SJSA1 (cell line): ENCODE measurements around the gene EFHD2. TPM values are rescaled to one million over a fixed set of nuclear protein-coding genes. Genes with fewer than 3 reads are reported as not detected.
"Not testable (repeated sequence)": the region's sequence is repeated elsewhere in the genome, so short reads cannot be mapped to it uniquely, and the experiment has no call there.

ENCODE experiments used
- DNase-seq, 2 experiments: peaks; one replicate each; pipeline ENCODE4 v3.0.0-alpha.2; 2015 to 2020; ENCODE audit warnings: low spot score in 2 of 2, low read depth in 1 of 2
- H3K27ac ChIP-seq: fragments of 250-450 bp; sonication (Bioruptor Pico); 2 replicates; pipeline ENCODE4 v1.5.1; 2020; ENCODE audit warnings: mild to moderate bottlenecking, moderate library complexity
- H3K27me3 ChIP-seq: fragments of 250-450 bp; sonication (Bioruptor Pico); replicated peaks from 2 replicates; pipeline ENCODE4 v1.5.1; 2020; ENCODE audit warnings: mild to moderate bottlenecking, moderate library complexity
- H3K36me3 ChIP-seq: fragments of 250-450 bp; sonication (Bioruptor Pico); 2 replicates; pipeline ENCODE4 v1.5.1; 2020; ENCODE audit warnings: mild to moderate bottlenecking
- H3K4me1 ChIP-seq: fragments of 250-450 bp; sonication (Bioruptor Pico); replicated peaks from 2 replicates; pipeline ENCODE4 v1.6.1; 2021; ENCODE audit warnings: mild to moderate bottlenecking
- H3K4me3 ChIP-seq: fragments of 250-450 bp; sonication (Bioruptor Pico); 2 replicates; pipeline ENCODE4 v1.5.1; 2020; ENCODE audit warnings: mild to moderate bottlenecking
- H3K9me3 ChIP-seq: fragments of 250-450 bp; sonication (Bioruptor Pico); replicated peaks from 2 replicates; pipeline ENCODE4 v1.5.1; 2020; ENCODE audit warnings: mild to moderate bottlenecking
- total RNA-seq: library from RNA; depleted of rRNA; stranded (reverse); fragments of >200 nt; shearing (Covaris generic); gene quantifications from 2 replicates; pipeline ENCODE4 v1.2.3, GENCODE V29; 2014

Gene EFHD2
- total RNA-seq, 1 experiment from 2014 or later: 169 TPM

DNA sequence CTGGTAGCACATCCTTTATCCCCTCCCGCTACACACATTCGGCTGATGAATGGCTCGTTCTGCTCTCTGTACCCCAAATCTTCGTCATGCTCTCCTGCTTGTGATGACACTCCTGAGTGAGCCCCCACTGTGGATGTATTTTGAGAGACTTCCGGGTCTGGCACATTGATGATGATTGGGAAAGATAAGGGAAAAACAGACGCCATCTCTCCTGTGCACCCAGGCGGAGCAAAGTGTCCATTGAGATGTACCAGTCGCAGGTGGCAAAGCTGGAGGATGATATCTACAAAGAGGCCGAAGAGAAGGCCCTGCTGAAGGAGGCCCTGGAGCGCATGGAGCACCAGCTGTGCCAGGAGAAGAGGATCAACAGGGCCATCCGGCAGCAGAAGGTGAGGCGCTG, 27.9 kb upstream of the EFHD2 start:
- Histone ChIP-seq H3K27me3 (no peaks in the 10 kb centered on the region), H3K9me3 (no peaks in the 10 kb centered on the region), H3K27ac (no peak overlapping the region), H3K4me1 (0 out of 2 replicates have a peak, but pooled peaks cover 5% of the 10 kb centered on the region), H3K36me3 (no peaks in the 10 kb centered on the region; the same call in 1 of the 2 replicates), H3K4me3 (no peak overlapping the region)
- no peak for DNase-seq

DNA sequence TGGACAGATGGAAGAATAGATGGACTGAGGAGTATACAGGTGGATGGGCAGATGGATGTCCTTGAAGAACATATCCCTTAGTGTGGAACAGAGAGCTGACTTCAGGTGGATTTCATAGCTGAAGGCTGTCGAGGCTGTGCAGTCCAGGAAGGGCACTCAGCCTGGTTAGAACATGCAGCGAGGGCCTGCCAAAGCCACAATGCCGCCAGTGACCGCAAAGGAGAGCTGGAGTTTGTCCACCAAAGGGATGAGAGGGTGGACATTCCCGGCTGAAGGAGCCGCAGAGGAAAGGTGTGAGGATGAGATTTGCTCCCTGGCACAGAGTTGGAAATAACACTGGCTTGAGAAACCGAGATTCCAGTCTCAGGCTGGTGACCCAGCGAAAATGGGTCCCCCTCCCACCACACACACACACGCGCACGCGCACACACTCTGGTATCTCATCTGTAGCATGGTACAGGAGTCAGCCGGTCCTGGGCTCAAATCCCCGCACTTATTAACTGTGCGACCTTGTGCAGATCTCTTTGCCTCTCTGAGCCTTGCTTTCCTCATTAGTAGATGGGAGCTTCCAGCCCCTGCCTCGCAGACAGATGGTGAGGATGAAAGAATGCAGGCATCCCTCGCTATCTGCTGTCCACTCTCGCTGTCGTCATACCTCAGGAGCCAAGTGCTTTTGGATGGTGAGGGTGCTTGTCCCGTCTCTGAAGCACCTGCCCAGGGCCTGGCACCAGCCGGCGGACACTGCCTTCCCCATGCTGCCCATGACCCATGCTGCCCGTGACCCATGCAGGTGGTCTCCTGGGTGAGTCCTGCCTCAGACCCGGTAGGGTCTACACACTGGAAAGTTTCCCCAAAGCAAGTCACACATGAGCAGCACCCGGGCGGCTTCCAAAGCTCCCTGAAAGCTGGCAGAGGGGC, 26.8 kb upstream of the EFHD2 start:
- no peaks in the 10 kb centered on the region for H3K27me3 ChIP-seq
- 0 out of 2 replicates have a peak, but pooled peaks cover 5% of the 10 kb centered on the region for H3K4me1 ChIP-seq
- H3K27ac ChIP-seq: no peak overlapping the region
- no peak for DNase-seq
- no peaks in the 10 kb centered on the region; the same call in 1 of the 2 replicates for H3K36me3 ChIP-seq
- H3K4me3 ChIP-seq: no peak overlapping the region
- no peaks in the 10 kb centered on the region for H3K9me3 ChIP-seq

DNA sequence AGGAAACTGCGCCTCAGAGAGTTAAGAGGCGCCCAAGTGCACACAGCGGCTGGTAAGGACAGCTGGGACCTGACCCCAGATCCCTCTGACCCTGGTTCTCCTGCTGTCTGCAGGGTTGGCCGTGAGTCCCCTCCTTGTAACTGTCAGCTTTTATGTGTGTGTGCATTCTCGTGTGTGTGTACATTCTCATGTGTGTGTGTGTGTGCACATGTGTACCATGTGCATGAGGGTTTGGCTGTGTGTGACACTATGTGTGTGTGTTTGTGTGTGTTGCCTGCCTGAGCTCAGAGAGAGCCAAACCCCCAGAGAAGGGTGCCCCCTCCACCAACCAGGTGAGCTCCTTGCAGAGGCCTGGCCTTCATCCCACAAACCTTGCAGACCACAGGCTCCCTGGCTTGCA, 25.9 kb upstream of the EFHD2 start:
- no peaks in the 10 kb centered on the region for H3K9me3 ChIP-seq
- no peak overlapping the region for H3K4me3 ChIP-seq
- no peaks in the 10 kb centered on the region; the same call in 1 of the 2 replicates for H3K36me3 ChIP-seq
- DNase-seq: no peak
- H3K27ac ChIP-seq: no peak overlapping the region
- 0 out of 2 replicates have a peak, but pooled peaks cover 5% of the 10 kb centered on the region for H3K4me1 ChIP-seq
- no peaks in the 10 kb centered on the region for H3K27me3 ChIP-seq

DNA sequence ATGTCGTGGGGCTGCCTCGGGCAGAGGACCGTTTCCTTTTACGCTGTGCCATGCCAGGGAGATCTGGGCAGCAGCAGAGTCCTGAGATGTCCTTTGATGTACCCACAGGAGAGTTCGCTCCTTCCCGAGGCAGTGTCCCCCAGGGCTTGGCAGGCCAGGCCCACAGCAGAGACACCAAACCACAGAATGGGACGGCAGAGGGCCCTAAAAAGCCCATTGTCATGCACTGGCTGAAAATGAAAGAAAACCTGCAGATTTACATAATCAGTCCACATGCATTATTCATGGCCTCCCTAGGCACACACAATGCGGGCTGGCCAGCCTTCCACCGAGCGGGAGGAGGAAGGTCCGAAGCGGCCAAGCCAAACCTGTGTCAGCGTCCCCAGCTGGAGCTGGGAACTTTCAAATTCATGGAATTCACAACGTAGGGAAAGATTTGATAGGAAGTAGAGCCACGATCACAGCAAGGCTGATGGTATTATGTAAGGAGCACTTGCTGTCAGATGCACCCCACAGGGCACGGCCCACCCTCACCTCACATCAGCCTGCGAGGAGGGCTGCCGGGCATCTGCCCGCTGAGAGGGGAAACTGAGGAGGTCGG, 25.3 kb upstream of the EFHD2 start:
- no peak for DNase-seq
- Histone ChIP-seq H3K4me1 (0 out of 2 replicates have a peak, but pooled peaks cover 5% of the 10 kb centered on the region), H3K4me3 (no peak overlapping the region), H3K27ac (no peak overlapping the region), H3K9me3 (no peaks in the 10 kb centered on the region), H3K27me3 (no peaks in the 10 kb centered on the region), H3K36me3 (no peaks in the 10 kb centered on the region; the same call in 1 of the 2 replicates)

DNA sequence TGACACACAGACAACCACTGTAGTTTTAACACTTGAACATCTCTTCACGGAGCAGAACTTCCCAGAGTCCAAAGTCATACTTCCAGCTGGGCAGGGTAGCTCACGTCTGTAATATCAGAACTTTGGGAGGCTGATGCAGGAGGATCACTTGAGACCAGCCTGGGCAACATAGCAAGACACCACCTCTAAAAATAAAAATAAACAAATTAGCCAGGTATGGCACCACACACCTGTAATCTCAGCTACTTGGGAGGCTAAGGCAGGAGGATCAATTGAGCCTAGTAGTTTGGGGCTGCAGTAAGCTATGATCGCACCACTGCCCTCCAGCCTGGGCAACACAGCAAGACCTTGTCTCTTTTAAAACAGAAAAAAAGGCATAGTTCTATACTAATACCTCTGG, 24.3 kb upstream of the EFHD2 start:
- no peak for DNase-seq
- Histone ChIP-seq H3K9me3 (no peaks in the 10 kb centered on the region), H3K4me3 (no peak overlapping the region), H3K4me1 (0 out of 2 replicates have a peak, but pooled peaks cover 5% of the 10 kb centered on the region), H3K27me3 (no peaks in the 10 kb centered on the region), H3K27ac (no peak overlapping the region), H3K36me3 (no peaks in the 10 kb centered on the region; the same call in 1 of the 2 replicates)

DNA sequence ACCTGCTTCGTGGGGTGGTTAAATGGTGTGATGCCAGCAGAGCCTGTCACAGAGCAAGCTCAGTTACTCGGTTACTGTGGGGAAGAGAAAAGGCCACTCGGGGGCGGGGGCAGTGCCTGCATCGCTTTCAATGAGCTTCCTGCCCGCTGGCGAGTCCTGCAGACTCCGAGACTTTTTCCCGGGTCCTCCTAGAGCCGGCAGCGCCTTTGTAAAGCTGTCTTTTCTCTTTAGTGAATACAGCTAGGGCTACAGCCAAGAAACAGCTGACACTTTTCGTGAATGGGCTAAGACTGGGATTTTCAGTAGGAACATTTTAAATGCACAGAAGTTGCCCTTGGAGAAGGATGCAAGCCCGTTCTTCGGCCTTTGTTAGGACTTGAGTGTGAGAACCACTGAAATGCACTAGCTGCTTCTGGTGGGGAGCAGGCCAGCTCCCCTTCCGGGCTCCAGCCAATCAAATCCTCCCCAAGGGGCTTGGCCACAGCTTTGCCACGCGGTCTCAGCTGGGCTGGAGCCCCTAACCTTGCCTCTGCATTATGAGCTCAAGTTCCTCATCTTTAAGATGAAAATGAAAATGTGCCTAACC, 23.4 kb upstream of the EFHD2 start:
- no peak overlapping the region for H3K4me3 ChIP-seq
- no peak for DNase-seq

DNA sequence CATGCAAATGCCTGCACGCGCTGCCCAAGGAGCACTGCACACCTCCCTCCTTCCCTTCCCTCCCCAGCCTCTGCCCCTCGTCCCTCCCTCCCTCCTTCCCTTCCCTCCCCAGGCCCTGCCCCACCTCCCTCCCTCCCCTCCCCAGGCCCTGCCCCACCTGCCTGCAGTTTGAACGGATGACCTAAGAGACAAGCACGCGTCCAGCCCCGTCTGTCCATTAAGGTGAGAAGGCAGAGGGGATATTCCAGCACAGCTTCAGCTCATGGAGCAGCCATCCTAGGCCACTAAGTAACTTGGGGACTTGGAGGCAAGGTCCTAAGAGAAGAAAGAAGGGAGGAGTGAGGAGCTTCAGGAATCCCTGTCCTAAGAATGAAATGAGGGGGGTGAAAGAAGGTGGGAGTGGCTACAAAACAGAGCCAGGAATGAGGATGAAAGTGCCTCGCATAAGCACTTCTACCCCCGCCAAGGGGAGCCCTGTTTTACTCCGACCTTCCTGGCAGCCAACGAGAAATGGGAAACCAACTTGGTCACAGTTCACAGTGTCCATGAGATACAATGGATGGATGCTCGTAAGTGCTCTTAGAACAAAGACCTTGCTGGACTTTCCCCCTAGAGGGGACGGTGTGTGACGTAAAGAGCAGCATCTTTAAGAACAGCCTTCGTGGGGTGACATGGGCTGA, 21.3 kb upstream of the EFHD2 start:
- no peaks in the 10 kb centered on the region for H3K27me3 ChIP-seq
- H3K4me3 ChIP-seq: no peak overlapping the region
- no peaks in the 10 kb centered on the region for H3K9me3 ChIP-seq
- DNase-seq: no peak
- 0 out of 2 replicates have a peak, but pooled peaks cover 5% of the 10 kb centered on the region for H3K4me1 ChIP-seq
- H3K36me3 ChIP-seq: no peaks in the 10 kb centered on the region; the same call in 1 of the 2 replicates
- no peak overlapping the region for H3K27ac ChIP-seq

More for the DNA sequence above, 23.4 kb upstream of the EFHD2 start:
- 0 out of 2 replicates have a peak, but pooled peaks cover 5% of the 10 kb centered on the region for H3K4me1 ChIP-seq
- no peaks in the 10 kb centered on the region for H3K9me3 ChIP-seq
- no peak overlapping the region for H3K27ac ChIP-seq
- H3K36me3 ChIP-seq: no peaks in the 10 kb centered on the region; the same call in 1 of the 2 replicates
- no peaks in the 10 kb centered on the region for H3K27me3 ChIP-seq

DNA sequence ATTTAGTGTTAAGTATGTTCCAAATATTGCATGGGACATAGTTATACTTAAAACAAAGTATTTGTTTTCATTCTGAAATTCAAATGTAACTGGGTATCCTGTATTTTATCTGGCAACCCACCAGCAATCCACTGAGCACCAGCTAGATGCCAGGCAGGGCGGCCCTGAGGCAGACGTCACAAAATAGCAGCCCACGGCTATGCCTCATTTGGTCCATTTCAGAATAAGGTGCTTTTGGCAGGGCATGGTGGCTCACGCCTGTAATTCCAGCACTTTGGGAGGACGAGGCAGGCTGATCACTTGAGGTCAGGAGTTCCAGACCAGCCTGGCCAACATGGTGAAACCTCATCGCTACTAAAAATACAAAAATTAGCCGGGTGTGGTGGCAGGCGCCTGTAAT, 19.9 kb upstream of the EFHD2 start:
- not testable (repeated sequence) for H3K4me3 ChIP-seq, DNase-seq, H3K27me3 ChIP-seq, H3K27ac ChIP-seq, H3K9me3 ChIP-seq, H3K4me1 ChIP-seq, H3K36me3 ChIP-seq

DNA sequence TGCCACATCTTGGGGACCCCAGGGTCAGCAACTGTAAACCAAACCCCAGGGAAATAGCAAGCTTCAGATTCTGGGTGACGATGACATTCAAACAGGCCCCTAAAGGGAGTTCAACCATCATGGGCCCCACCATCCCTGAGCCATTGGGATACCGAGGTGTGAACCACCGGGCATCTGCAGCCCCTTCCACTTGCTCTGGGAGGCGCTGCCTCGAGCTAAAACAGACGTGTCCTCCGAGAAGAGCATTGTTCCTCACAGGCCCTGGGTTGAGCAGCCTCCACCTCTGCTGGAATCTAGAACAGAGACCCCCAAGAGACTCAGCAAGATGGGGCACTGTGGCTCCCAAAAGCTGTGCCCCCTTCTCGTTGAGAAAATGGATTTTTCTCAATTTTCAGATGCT, 19.0 kb upstream of the EFHD2 start:
- no peak for DNase-seq
- H3K9me3 ChIP-seq: no peaks in the 10 kb centered on the region
- no peaks in the 10 kb centered on the region for H3K4me1 ChIP-seq
- no peak overlapping the region for H3K4me3 ChIP-seq
- H3K36me3 ChIP-seq: no peaks in the 10 kb centered on the region
- H3K27me3 ChIP-seq: no peaks in the 10 kb centered on the region
- H3K27ac ChIP-seq: no peak overlapping the region

DNA sequence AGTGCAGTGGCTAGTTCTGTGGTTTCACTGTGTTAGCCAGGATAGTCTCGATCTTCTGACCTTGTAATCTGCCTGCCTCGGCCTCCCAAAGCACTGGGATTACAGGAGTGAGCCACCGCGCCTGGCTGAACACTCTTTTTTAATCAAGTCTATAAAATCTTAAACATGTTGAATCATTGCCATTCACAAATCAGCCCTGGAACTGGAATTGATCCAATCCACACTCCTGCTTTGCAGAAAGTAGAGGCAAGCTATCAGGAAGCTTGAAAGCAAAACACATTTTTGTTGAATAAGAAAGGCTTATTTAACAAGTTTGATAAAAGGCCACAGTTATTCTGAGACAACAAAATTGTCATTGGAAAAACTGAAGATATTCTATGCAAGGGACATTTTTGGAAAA, 18.3 kb upstream of the EFHD2 start:
- Histone ChIP-seq H3K4me1 (no peaks in the 10 kb centered on the region), H3K27me3 (no peaks in the 10 kb centered on the region), H3K9me3 (no peaks in the 10 kb centered on the region), H3K27ac (no peak overlapping the region), H3K4me3 (no peak overlapping the region), H3K36me3 (no peaks in the 10 kb centered on the region)
- no peak for DNase-seq

DNA sequence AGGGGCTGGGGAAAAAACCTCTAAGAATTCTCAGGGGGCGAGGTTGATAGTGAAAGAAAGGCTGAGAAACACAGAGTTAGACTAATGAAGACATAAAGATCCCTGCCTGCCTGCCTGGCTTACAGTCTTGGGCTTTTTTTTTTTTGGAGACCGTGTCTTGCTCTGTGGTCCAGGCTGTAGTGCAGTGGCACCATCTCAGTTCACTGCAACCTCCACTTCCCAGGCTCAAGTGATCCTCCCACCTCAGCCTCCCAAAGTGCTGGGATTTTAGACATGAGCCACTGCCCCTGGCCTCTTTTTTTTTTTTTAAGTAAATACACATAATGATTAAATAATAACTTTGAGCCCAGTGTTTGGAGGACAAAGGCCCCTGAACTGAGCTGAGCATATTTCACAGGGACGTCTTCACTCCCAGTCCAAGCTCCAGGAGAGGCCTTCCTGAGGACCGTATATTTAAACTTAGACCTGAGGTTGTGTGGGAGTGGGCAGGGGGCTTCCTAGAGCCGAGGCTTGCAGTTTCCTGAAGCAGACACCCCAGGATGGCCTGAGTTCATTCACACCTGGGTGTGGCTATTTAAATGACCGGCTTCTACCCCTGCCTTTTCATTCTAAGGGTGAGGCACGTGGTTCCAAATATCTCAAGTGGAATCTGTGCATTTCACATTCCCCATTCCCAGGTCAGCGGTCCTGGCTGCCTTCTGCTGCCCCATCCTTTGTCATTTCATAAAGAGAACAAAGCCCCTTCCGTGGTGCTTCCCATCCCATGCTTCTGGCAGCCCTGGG, 16.0 kb upstream of the EFHD2 start:
- DNase-seq: no peak
- H3K27me3 ChIP-seq: no peaks in the 10 kb centered on the region
- no peaks in the 10 kb centered on the region for H3K36me3 ChIP-seq
- H3K4me1 ChIP-seq: no peaks in the 10 kb centered on the region
- no peak overlapping the region for H3K4me3 ChIP-seq
- H3K27ac ChIP-seq: no peak overlapping the region
- H3K9me3 ChIP-seq: no peaks in the 10 kb centered on the region

DNA sequence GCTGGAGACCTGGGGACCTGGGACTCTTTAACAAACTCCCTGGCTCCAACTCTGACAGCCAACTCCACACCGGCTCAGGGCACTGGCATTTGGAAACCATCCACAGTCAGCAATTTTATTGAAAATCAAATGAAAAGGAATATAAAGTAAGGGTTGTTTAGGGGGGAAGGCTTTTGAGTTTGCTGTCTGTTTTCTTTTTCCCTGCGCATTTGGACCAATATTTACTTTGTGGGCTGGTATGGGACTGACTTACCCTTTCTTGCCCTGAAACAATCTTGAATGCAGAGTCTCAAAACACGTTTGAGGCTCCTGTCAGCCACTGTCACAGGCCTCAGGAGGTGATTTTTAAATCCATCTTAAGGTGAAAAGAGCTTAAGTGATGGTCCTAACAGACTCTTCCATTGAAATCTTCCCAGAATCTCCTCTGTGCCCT, 15.4 kb upstream of the EFHD2 start:
- no peak for DNase-seq
- Histone ChIP-seq H3K36me3 (no peaks in the 10 kb centered on the region), H3K4me3 (no peak overlapping the region), H3K27ac (no peak overlapping the region), H3K4me1 (no peaks in the 10 kb centered on the region), H3K9me3 (no peaks in the 10 kb centered on the region), H3K27me3 (no peaks in the 10 kb centered on the region)

DNA sequence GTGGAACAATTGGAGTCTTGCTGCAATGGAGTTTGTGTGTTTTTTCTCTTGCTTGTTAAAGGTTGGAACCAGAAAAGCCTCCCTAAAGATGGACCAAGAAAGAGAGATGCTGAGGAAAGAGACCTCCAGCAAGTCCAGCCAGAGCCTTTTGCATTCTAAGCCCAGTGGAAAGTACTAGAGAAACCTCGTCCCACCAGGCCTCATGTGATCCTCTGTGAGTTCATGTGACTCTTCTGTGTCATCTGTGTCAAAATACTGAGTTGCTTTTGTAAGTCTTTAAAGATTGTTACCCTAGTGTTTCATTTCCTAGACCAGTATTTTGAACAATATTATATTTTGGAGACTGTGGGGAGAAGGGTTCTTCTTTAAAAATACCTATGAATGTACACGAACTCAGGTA, 12.5 kb upstream of the EFHD2 start:
- Histone ChIP-seq H3K4me3 (no peak overlapping the region), H3K4me1 (no peaks in the 10 kb centered on the region), H3K27ac (no peak overlapping the region), H3K36me3 (peaks cover 21% of the 10 kb centered on the region), H3K9me3 (no peaks in the 10 kb centered on the region), H3K27me3 (no peaks in the 10 kb centered on the region)
- DNase-seq: no peak
